Stimulated activated CD8-positive, alpha-beta memory T cell treated with anti-CD3 and anti-CD28 coated beads, Interleukin-2, amount 100 ng/mL, for 1 hour (primary cell): ENCODE data around the gene MEGF11.

ENCODE experiments used
- DNase-seq, 2 donors: peaks; one replicate each; pipeline ENCODE4 v3.0.0-alpha.2; 2020; ENCODE audit warnings: low read depth in 2 of 2

The MEGF11 gene

DNA sequence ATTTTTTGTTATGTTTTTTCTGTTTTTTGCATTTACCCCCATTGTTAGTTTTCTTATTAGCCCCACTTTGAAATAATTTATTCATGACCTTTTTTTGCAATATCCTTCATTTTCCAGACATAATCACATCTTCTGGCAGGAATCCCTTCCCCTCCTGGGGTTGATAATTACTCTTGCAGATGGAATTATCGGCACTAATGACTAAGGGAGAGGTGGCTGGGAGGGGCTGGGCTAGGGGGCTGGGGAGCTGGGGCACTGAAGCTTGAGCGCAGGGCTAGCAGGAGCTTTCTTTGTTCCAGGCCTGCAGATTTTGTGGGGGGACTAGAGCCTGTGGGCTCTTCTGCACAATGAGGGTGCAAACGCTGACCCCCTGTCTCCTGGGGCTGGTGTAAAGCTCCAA, 306.5 kb downstream of the MEGF11 start:
- DNase-seq, result no peak

DNA sequence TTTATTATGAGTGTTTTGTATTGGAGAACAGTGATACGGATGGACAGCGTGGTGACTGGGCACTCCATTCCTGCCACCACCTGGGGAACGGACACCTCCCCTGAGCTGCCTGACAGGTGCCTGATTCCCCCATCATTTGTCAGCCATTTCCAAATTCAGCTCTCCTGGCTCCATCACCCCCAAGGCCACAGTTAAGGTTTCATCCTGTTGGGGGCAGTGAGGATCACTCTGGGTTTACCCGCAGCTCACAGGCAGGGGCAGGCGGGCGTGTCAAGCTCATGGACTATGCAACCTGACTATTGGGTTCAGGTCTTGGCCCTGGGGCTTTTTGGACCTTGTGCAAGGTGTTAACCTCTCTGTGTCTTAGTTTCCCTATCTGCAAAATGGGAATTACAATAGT, 307.9 kb downstream of the MEGF11 start:
- DNase-seq, result no peak

- DNase-seq, result no peak
Measured at GRCh38 chr15:65944404-65944803, 309.1 kb downstream of the MEGF11 start.

DNA sequence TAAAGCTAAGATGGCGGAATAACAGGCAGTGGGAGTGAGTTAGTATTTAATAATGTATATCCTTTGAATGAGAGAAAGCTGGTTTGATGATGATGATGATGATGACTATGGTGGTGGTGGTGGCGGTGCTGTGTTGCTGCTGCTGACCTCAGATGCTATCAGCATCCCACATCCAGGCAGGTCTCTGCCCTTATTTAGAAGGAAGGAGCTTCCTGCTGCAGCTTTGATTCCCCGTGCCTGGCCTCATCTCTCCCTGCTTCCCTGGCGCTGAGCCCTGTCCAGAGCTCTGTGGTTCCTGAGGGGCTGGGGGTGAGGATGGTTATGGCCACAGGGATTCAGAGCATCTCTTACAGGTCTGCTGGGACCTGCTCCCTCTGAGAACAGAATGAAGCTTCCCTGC, 311.1 kb downstream of the MEGF11 start:
- no peak for DNase-seq

DNA sequence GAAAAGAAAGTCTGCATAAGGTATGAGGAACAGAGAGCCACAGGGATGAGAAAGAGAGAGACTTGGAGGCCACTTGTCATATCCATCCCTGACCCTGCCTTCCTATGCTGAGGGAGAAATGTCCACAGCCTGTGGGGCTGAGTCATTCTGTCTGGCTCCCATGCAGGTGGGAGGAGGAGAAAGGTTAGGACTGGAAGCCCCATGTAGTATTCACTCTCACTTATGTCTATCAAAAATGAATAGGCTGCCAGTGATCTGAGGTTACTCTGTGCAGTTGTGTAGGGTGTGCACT, 313.0 kb downstream of the MEGF11 start:
- DNase-seq, result no peak

DNA sequence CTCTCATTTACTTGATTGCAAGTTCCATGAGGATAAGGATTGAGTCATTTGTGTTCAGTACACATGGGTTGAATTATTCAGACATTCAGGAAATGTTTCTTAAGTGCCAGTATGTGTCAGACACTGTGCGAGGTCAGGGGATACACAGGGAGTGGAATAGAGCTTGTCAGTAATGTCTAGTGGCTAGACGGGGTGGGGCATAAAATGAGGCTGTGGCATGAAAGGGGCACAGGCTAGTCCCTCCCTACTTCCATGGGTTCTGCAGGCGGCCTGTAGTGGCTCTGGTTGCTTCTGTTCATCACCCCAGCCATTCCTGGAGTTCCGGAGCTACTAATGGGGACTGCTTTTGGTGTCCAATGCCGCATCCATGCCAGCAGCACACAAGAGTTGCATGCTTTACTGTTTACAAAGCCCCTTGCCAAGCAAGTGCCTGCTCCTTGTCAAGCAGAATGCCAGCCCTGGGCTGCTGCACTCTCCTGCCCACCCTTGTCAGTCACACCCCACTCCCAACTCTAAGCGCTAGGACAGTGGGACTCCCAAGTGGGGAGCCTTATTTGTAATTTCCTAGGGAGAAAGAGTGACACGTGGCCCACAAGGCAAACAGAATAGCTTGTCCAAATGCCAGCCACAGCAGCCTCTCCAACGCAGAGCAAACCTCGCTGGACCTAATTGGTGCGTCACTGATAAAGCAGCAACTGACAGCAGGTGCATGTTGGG, 313.5 kb downstream of the MEGF11 start:
- no peak for DNase-seq

GRCh38 chr15:65938604-65939003, 314.9 kb downstream of the MEGF11 start:
- DNase-seq, result no peak

DNA sequence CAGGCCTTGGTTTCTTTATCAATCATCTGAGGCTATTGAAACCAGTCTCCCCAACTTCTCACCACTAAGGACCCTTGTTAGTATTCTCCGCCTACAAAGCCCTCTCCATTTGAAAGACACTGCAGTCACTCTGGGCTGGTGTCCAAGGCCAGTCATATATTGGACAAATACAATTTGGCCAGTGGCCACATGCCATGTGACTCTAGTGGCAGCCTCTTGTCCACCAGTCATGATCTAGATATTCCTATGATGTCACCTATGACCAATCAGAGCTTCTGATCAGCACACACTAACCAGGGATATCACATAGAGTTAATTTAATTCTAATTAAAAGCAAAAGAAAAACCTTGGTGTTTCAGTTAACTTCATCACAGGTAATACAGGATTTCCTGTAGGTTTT, 316.1 kb downstream of the MEGF11 start:
- DNase-seq, result no peak

GRCh38 chr15:65937054-65937453, 316.5 kb downstream of the MEGF11 start:
- DNase-seq, result no peak

DNA sequence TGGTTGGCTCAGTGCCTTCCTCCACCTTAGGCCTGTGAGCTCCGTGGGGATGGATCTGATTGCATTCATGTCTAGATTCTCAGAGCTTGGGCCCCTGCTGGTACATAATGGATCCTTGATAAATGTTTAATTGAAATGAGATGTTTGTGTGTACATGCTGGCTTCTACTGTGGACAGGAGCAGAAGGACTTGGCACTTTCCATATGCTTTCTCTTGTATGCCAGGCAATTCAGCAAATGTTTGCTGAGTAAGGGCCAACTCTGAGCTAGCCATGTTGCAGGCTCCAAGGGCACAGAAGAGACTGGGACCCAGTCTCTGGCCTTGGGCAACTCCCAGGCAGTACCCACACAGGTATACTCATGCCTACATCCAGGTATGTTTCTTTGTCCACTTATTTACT, 317.3 kb downstream of the MEGF11 start:
- no peak for DNase-seq

GRCh38 chr15:65935391-65935790, 318.2 kb downstream of the MEGF11 start:
- DNase-seq, result no peak

GRCh38 chr15:65931221-65931620, 322.3 kb downstream of the MEGF11 start:
- DNase-seq, result no peak

GRCh38 chr15:65930134-65930533, 323.4 kb downstream of the MEGF11 start:
- DNase-seq, result no peak

DNA sequence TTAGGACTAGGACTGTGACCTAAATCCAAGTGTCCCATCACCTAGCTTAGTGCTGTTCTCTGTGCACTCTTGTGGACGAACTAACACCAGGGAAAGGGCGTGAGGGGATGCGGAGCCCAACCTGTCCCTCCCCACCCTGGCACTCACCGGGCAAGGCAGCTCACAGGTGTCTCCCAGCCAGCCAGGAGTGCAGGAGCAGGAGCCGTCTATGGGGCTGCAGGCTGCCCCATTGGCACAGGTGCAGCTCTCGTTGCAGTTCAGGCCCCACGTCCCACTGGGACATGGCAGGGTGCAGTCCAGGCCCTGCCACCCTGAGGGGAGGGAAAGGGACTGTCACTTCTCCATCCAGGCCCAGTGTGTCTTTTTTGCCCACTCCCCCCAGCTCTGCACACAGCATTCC, 324.0 kb downstream of the MEGF11 start:
- DNase-seq, result no peak

DNA sequence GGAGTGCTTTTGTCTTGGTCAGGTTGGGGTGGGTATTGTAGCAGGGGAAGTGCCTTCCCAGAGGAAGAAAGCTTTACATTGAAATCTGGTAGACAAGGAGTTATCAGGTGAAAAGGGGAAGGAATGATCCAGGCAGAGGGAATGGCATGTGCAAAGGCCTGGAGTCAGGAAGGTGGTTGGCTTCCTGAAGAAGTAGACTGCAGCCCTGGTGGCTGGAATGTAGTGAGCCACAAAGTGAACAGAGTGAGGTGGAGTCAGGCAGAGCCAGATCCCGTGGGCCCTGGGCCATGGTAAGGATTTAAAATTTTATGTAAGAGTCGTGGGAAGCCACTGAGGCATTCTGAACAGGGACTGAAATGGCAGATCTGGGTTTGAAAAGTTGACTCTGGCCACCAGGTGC, 326.0 kb downstream of the MEGF11 start:
- no peak for DNase-seq

GRCh38 chr15:65926899-65927298, 326.7 kb downstream of the MEGF11 start:
- DNase-seq, result no peak

DNA sequence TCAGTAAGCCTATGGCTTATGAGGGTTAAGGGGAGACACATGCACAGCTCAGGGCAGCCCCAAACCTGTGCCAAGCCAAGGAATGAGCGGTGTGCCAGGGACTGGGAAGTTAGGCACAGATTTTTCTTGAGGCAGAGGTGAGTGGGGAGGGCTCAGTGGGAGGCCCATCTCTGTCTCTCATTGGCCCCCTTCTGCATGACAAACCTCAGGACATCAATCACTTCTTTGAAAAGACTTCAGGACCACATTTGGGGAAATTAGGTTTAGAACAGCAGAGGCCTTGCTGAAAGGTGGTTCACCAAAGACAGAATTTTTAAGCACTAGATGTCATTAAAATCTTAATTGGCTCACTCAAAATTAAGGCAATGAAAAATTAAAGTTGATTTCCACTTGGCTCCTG, 327.1 kb downstream of the MEGF11 start:
- DNase-seq, result no peak

DNA sequence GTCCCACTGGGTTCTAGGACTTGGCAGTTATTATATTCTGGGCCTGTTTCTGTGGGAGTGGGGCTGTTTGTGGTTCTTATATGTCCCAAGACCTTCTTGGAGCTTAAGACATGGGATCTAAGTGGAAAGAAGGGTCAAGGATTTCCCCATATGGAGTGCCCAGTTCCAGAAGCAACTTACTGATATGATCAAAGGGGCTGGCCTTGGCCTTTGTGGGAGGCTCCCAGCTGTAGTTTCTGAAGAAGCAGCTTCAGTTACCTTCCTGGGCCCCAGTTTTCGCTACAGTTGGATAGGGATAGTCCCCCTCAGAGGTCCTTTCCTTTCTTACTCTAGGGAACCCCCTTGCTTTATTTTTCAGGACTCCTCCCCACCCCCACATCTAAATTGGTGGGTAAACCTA, 328.2 kb downstream of the MEGF11 start:
- DNase-seq, result no peak

DNA sequence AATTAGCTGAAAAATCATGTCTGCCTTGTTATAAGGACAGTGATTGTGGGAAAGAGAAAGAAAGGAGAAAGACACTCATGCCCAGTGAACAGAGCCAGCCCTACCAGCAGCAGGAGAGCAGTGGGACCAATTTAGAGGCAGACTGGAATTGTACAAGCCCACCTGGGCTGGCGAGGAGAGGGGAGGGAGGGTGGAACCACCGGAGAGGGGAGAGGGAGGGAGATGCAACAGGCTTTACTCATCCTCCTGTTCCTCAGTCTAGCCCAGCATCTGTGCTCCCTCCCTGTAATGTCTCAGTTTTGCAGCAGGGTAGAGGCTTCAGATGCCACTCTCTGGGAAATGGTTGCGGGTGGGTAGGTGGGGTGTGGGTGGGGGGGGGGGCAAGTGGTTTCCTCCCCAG, 329.5 kb downstream of the MEGF11 start:
- no peak for DNase-seq

DNA sequence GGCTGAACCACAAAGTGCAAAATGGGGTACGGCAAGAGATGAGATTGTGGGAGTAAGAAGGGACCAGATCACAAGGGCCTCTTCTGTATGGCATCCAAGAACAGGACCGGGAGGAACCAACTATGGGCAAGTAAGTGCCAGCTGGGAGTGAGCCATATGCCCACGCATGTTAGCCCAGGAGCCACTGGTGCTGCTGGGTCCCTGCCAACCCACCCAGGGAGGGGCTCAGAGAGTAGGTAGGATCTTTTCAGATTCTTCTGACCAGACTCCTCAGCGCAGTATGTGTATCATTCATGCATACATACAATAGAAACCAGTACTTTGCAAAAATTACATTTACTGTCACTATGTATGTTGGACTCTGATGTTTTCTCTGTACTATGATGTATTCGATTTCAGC, 330.3 kb downstream of the MEGF11 start:
- DNase-seq, result no peak

- no peak for DNase-seq
Measured at GRCh38 chr15:65922621-65923020, 330.9 kb downstream of the MEGF11 start.

DNA sequence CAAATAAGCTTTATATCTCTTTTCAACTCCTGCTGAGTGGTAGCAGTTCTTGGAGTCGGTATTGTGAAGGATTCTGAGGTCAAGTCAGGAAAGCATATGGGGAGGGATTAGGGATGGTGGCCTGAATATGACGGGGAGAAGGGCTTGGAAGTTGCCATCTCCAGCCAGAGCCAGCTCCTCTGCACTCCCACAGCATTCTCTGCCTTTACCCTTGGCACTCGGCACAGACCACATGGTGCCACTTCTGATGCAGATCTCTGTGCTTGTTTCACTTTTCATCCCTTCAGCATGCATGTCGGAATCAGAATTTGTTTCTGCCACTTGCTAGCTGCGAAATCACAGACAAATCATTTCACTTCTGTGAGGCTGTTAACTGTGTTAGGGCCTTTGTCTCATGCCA, 331.8 kb downstream of the MEGF11 start:
- DNase-seq, result no peak

- no peak for DNase-seq
Measured at GRCh38 chr15:65920825-65921309, 332.7 kb downstream of the MEGF11 start.

DNA sequence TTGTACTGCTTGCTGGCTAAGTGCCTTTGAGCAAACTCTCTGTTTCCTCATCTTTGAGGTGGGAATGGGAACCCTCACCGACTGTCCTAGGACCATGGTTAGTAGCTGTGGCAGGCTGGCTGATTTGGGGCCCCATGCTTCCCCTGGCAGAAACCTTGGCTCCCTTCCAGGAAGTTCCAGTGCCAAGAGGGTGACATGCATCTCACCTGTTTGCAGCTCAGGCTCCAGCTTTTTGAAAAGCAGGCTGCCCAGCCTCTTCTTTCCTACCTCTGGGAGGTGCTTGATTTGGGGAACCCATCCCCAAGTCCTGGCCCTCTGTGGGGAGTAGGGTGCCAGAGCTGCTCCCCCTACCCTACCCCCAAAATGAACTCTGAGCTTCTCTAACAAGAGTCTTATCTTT, 333.4 kb downstream of the MEGF11 start:
- no peak for DNase-seq
